Lower leg skin (tissue), 4 donors: Measurements from ENCODE around the gene C1QTNF8. TPM values are rescaled to one million over a fixed set of nuclear protein-coding genes. Genes with fewer than 3 reads are reported as not detected.

Experiments
- DNase-seq, 2 donors: peaks; one replicate each; pipeline ENCODE4 v3.0.0-alpha.2; 2019; ENCODE audit warnings: low spot score in 2 of 2
- H3K4me3 ChIP-seq: fragments of 200-600 bp; sonication (generic); 2 replicates; pipeline ENCODE4 v1.5.1; 2017; ENCODE audit warnings: mild to moderate bottlenecking, low read depth; ENCODE audit not compliant: poor library complexity, severe bottlenecking
- POLR2A ChIP-seq, 2 donors: fragments of 450-650 bp; IDR thresholded peaks; one replicate each; pipeline ENCODE4 v1.6.1; 2016 to 2017; ENCODE audit warnings: antibody characterized with exemption in 2 of 2, mild to moderate bottlenecking in 1 of 2, moderate library complexity in 1 of 2
- WGBS, 2 donors: methylation state at CpG; one replicate each; pipeline ENCODE4 v1.1.5; 2018; 5-methylcytosine and 5-hydroxymethylcytosine counted together
- intact Hi-C: fragments of 100-400 bp; cut with DNase I; formaldehyde crosslinking; loops from one replicate; pipeline ENCODE4 v1.15.0; 2023; ENCODE audit warnings: low total_unique reads
- total RNA-seq, 4 donors: library from RNA; depleted of rRNA; stranded (reverse); fragments of >200 nt; gene quantifications; one replicate each; pipeline ENCODE4 v1.1.0, GENCODE V29; 2016
- TF ChIP-seq, protein P1 (sequence below), 3 donors: fragments of 450-650 bp; IDR thresholded peaks; one replicate each; pipeline ENCODE4 v1.5.1; 2016; ENCODE audit warnings: antibody characterized with exemption in 3 of 3, mild to moderate bottlenecking in 3 of 3, moderate library complexity in 2 of 3

Gene C1QTNF8
- total RNA-seq, 4 donors from 2014 or later: not detected

GRCh38 chr16:1045993-1046911, 49.8 kb downstream of the C1QTNF8 start:
- no peak for DNase-seq
- TF ChIP-seq POLR2A (IDR thresholded peaks at IDR 0.05): no peak
- TF ChIP-seq, protein P1, sequence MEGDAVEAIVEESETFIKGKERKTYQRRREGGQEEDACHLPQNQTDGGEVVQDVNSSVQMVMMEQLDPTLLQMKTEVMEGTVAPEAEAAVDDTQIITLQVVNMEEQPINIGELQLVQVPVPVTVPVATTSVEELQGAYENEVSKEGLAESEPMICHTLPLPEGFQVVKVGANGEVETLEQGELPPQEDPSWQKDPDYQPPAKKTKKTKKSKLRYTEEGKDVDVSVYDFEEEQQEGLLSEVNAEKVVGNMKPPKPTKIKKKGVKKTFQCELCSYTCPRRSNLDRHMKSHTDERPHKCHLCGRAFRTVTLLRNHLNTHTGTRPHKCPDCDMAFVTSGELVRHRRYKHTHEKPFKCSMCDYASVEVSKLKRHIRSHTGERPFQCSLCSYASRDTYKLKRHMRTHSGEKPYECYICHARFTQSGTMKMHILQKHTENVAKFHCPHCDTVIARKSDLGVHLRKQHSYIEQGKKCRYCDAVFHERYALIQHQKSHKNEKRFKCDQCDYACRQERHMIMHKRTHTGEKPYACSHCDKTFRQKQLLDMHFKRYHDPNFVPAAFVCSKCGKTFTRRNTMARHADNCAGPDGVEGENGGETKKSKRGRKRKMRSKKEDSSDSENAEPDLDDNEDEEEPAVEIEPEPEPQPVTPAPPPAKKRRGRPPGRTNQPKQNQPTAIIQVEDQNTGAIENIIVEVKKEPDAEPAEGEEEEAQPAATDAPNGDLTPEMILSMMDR (IDR thresholded peaks at IDR 0.05): no peak
- H3K4me3 ChIP-seq: no peak overlapping the region
- WGBS, 2 donors: 61 to 68% methylated on average over 34 to 45 of the region's 49 CpGs
- intact Hi-C loops: loop anchor here (10.0 kb wide), 1 partner anchor 101 kb away; no protein-coding TSS in a partner anchor

DNA sequence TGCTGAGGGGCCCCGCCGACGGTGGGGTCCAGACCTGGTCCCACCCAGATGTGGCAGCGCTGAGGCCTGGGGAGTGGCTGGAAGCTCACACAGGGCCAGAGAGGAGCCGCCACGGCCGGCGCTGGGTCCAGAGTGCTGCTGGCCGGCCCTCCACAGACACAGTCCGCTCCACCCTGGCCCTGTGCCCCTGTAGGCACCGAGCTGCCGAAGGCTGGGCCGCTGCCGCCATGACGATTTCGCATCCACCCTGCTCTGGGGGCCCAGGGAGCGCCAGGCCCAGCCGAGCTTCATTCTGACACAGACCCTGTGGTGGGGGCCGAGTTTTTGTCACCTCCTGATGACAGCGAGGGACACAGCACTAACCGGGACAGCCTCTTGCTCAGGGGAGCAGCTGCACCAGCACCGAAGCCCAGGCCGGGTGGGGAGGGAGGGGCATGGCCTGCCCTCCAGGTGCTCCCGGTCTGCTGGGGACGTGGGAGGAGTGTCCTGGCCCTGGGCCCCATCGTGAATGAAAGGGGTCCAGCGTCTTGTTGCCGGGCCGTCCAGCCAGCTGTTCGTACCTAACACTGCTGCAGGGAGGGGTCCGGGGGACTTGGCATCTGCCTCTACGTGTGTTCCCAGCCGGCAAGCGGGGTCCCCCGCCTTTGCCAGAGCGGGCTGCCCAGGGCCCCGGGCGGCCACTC, 50.6 kb downstream of the C1QTNF8 start:
- TF ChIP-seq POLR2A (IDR thresholded peaks at IDR 0.05): no peak
- TF ChIP-seq, protein P1 (IDR thresholded peaks at IDR 0.05): no peak
- intact Hi-C loops: loop anchor here (10.0 kb wide), 1 partner anchor 101 kb away; no protein-coding TSS in a partner anchor
- no peak overlapping the region for H3K4me3 ChIP-seq
- no peak for DNase-seq
- WGBS, 2 donors: 18% methylated on average over 12 to 13 of the region's 38 CpGs

DNA sequence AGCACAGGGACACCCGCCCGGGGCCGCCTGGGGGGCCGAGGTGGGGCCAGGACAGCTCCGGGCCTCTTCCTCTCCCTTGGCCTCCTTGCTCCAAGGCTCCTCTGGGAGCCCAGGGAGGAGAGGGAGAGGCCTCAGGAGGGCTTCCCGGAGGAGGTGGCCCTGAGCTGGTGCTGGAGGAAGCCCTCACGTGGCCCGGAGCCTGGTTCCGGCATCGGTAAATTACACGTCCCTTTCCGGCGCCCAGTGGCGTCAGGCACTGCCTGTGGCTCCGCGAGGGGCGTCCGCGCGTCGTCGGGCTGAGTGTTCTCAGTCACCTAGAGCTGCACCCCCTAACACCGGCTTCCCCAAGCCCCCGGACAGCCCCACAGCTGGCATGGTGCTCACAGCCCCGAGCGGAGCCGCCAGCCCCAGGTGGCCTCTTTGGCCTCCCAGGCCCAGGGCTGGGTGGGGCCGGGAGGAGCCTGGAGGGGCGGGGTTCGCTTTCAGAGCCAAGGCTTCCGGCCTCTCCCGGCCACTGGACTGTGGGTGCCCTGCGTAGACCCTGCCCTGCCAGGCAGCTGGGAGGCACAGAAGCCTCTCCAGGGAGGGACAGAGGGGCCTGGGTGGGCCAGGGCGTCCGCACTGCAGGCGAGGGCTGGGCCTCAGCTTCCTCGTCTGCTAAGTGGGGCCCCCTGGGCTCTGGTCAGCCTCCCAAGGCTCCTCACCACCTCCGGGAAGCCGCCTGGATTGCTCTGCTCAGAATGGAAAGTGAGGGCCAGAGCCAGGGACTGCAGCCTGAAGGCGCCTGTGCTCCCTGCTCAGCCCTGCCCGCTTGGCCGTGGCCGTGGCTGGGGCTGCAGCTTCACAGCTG, 51.4 kb downstream of the C1QTNF8 start:
- TF ChIP-seq POLR2A (IDR thresholded peaks at IDR 0.05): no peak
- TF ChIP-seq, protein P1 (IDR thresholded peaks at IDR 0.05): no peak
- no peak for DNase-seq
- 55 to 70% methylated on average over 19 to 39 of the region's 43 CpGs for WGBS, 2 donors
- no peak overlapping the region for H3K4me3 ChIP-seq
- intact Hi-C loops: loop anchor here (10.0 kb wide), 1 partner anchor 100 kb away; no protein-coding TSS in a partner anchor

DNA sequence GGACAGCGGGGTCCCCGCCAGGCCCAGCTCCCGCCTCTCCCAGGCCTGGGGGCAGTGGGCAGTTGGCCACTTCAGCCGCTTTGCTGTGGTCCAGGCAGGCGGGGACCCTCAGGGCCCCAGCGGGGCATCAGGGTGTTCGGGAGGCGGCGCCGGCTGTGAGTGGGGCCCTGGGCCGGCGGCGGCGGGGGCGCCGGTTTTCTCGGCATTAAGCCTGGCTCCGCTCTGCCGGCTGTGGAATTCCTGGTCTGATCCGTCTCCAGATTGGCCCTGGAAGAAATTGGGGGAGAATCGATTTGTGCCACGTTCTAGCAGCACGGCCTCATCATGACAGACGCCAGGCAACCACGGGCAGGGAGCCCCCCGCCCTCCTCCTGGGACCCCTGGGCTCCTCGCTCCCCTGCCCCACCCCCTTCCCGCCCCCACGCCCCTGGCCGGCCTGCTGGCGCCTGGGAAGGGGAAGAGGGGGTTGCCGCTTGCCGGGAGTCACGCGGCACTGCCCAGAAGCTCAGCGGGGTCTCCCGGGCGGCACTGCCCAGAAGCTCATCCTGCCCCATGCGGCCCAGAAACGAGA, 52.1 kb downstream of the C1QTNF8 start:
- no peak for TF ChIP-seq POLR2A (IDR thresholded peaks at IDR 0.05)
- TF ChIP-seq, protein P1 (IDR thresholded peaks at IDR 0.05): no peak
- H3K4me3 ChIP-seq: no peak overlapping the region
- DNase-seq: no peak
- 20 to 52% methylated on average over 16 to 29 of the region's 40 CpGs for WGBS, 2 donors
- intact Hi-C loops: loop anchor here (10.0 kb wide), 1 partner anchor 99 kb away; no protein-coding TSS in a partner anchor

- no peak for DNase-seq
- WGBS, 2 donors: 33 to 46% methylated on average over 8 to 15 of the region's 19 CpGs
- TF ChIP-seq POLR2A (IDR thresholded peaks at IDR 0.05): no peak
- TF ChIP-seq, protein P1 (IDR thresholded peaks at IDR 0.05): no peak
- H3K4me3 ChIP-seq: no peak overlapping the region
- intact Hi-C loops: loop anchor here (10.0 kb wide), 1 partner anchor 98 kb away; no protein-coding TSS in a partner anchor
Measured at GRCh38 chr16:1042866-1043265, 53.2 kb downstream of the C1QTNF8 start.
